ENCODE measurements around the gene CHPF2.

GRCh38 chr7:151277631-151278030 lies 45.3 kb downstream of the CHPF2 start:
- TF ChIP-seq, protein P1, sequence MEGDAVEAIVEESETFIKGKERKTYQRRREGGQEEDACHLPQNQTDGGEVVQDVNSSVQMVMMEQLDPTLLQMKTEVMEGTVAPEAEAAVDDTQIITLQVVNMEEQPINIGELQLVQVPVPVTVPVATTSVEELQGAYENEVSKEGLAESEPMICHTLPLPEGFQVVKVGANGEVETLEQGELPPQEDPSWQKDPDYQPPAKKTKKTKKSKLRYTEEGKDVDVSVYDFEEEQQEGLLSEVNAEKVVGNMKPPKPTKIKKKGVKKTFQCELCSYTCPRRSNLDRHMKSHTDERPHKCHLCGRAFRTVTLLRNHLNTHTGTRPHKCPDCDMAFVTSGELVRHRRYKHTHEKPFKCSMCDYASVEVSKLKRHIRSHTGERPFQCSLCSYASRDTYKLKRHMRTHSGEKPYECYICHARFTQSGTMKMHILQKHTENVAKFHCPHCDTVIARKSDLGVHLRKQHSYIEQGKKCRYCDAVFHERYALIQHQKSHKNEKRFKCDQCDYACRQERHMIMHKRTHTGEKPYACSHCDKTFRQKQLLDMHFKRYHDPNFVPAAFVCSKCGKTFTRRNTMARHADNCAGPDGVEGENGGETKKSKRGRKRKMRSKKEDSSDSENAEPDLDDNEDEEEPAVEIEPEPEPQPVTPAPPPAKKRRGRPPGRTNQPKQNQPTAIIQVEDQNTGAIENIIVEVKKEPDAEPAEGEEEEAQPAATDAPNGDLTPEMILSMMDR (conservative IDR thresholded peaks at IDR 0.05; ENCODE audit: low read depth in 2 of 2): no peak
- TF ChIP-seq REST (IDR thresholded peaks at IDR 0.05; ENCODE audit: unreplicated experiment): no peak
- TF ChIP-seq EZH2 (IDR thresholded peaks at IDR 0.05; ENCODE audit: low read depth, unreplicated experiment): no peak
- no peak for TF ChIP-seq EZH2phosphoT487 (IDR thresholded peaks at IDR 0.05; ENCODE audit: unreplicated experiment)
- TF ChIP-seq JUNB (IDR thresholded peaks at IDR 0.05; ENCODE audit: unreplicated experiment): no peak
- TF ChIP-seq POLR2AphosphoS5 (IDR thresholded peaks at IDR 0.05; ENCODE audit: low read depth): no peak
- TF ChIP-seq ZNF114 (CRISPR knock-in tag; IDR thresholded peaks at IDR 0.05): no peak
- no peak for TF ChIP-seq NANOG (IDR thresholded peaks at IDR 0.05; ENCODE audit: borderline replicate concordance)
- TF ChIP-seq CREB1 (CRISPR knock-in tag; IDR thresholded peaks at IDR 0.05; ENCODE audit: low read depth): no peak

All from GM23338 (cell line).